Naive thymus-derived CD4-positive, alpha-beta T cell (primary cell): Measurements from ENCODE around the gene PID1. TPM values are rescaled to one million over a fixed set of nuclear protein-coding genes. Genes with fewer than 3 reads are reported as not detected.

Experiments used
- ATAC-seq: fragments of 150-1000 bp; cut with Tn5 transposase; 2 replicates; pipeline ENCODE4 v1.10.0; 2021; ENCODE audit warnings: mild to moderate bottlenecking, moderate library complexity
- CTCF ChIA-PET: fragments of 350-600 bp; sonication (Branson Sonifier 250); formaldehyde crosslinking; loops from one replicate; lab custom pipeline; 2021; ENCODE audit warnings: antibody characterized with exemption; lab: Charles Lee
- POLR2A ChIA-PET: fragments of 350-600 bp; sonication (Branson Sonifier 250); formaldehyde crosslinking; loops from one replicate; lab custom pipeline; 2021; ENCODE audit warnings: antibody characterized with exemption, inconsistent platforms; lab: Charles Lee
- DNase-seq, 9 donors: peaks; one replicate each; pipeline versions ENCODE4 v3.0.0 to v3.0.0-alpha.2; 2020 to 2022; ENCODE audit warnings: mixed read lengths in 1 of 9
- H3K27ac ChIP-seq: one replicate; pipeline ENCODE4 v1.7.0; 2013; ENCODE audit warnings: mild to moderate bottlenecking, low read depth, low read length, moderate library complexity
- H3K27me3 ChIP-seq, 2 donors: one replicate each; pipeline ENCODE4 v1.7.0; 2013; ENCODE audit warnings: low read length in 2 of 2, mild to moderate bottlenecking in 2 of 2, moderate library complexity in 2 of 2; ENCODE audit not compliant: control insufficient read depth in 2 of 2, insufficient read depth in 2 of 2
- H3K36me3 ChIP-seq, 3 experiments: 1 replicate in 2 of 3; 2 replicates in 1 of 3; pipeline ENCODE4 v1.7.0; 2013; ENCODE audit warnings: low read length in 3 of 3, mild to moderate bottlenecking in 3 of 3, moderate library complexity in 1 of 3; ENCODE audit not compliant: insufficient read depth in 3 of 3, control insufficient read depth in 2 of 3
- H3K4me1 ChIP-seq, 2 donors: one replicate each; pipeline ENCODE4 v1.7.0; 2013; ENCODE audit warnings: low read length in 2 of 2, mild to moderate bottlenecking in 2 of 2, moderate library complexity in 1 of 2; ENCODE audit not compliant: control insufficient read depth in 2 of 2, insufficient read depth in 2 of 2
- H3K4me3 ChIP-seq: 2 replicates; pipeline ENCODE4 v1.7.0; 2013; ENCODE audit warnings: mild to moderate bottlenecking, low read length
- H3K9me3 ChIP-seq, 3 experiments: 1 replicate in 2 of 3; 2 replicates in 1 of 3; pipeline ENCODE4 v1.7.0; 2013; ENCODE audit warnings: low read length in 3 of 3; ENCODE audit not compliant: control insufficient read depth in 2 of 3
- H3K27ac Mint-ChIP-seq, 9 donors: one replicate each; pipeline ENCODE4 v1.8.0; 2020 to 2022; ENCODE audit warnings: mixed read lengths in 9 of 9, mild to moderate bottlenecking in 8 of 9, moderate library complexity in 5 of 9, inconsistent platforms in 2 of 9
- H3K27me3 Mint-ChIP-seq, 5 donors: one replicate each; pipeline ENCODE4 v1.8.0; 2021 to 2022; ENCODE audit warnings: mixed read lengths in 5 of 5, mild to moderate bottlenecking in 1 of 5
- H3K36me3 Mint-ChIP-seq, 5 donors: one replicate each; pipeline ENCODE4 v1.8.0; 2020 to 2022; ENCODE audit warnings: mixed read lengths in 5 of 5, mild to moderate bottlenecking in 3 of 5, inconsistent platforms in 1 of 5
- H3K4me1 Mint-ChIP-seq, 7 donors: one replicate each; pipeline ENCODE4 v1.8.0; 2020 to 2022; ENCODE audit warnings: mixed read lengths in 7 of 7, mild to moderate bottlenecking in 3 of 7, inconsistent platforms in 1 of 7
- H3K4me3 Mint-ChIP-seq, 10 donors: one replicate each; pipeline ENCODE4 v1.8.0; 2020 to 2022; ENCODE audit warnings: mild to moderate bottlenecking in 10 of 10, mixed read lengths in 10 of 10, moderate library complexity in 6 of 10, inconsistent platforms in 2 of 10
- H3K9me3 Mint-ChIP-seq, 11 donors: one replicate each; pipeline ENCODE4 v1.8.0; 2020 to 2022; ENCODE audit warnings: mixed read lengths in 11 of 11, mild to moderate bottlenecking in 4 of 11, inconsistent platforms in 1 of 11, moderate library complexity in 1 of 11
- intact Hi-C, 2 donors: fragments of 100-400 bp; cut with micrococcal nuclease; formaldehyde crosslinking; loops; one replicate each; pipeline ENCODE4 v1.15.1; 2023
- polyA plus RNA-seq, 2 donors: library from polyadenylated mRNA; unstranded; fragments of 300-500 nt; fragmentation: Illumina TruSeq; gene quantifications; one replicate each; pipeline ENCODE4 v1.2.3, GENCODE V29; 2021
- total RNA-seq, 6 experiments: library from RNA in 5 of 6; stranded (reverse) in 5 of 6; gene quantifications; 1 replicate in 5 of 6; 2 replicates in 1 of 6; pipeline ENCODE4 v1.2.3 and lab custom pipeline; 2021 to 2026

Gene PID1
- total and polyA plus RNA-seq, 7 experiments from 2014 or later, result 0.07 to 5.3 (median 1.1) TPM; not detected in 2

GRCh38 chr2:229109195-229109594 is 161.9 kb downstream of the PID1 start:
- Mint-ChIP-seq H3K4me1 (no peaks in the 10 kb centered on the region), H3K36me3 (no peaks in the 10 kb centered on the region), H3K4me3 (no peak overlapping the region), H3K27me3 (no peaks in the 10 kb centered on the region), H3K9me3 (peaks cover 0 to 8% (median 3%) of the 10 kb centered on the region in 11 donors), H3K27ac (no peak overlapping the region)
- no peaks in the 10 kb centered on the region for H3K36me3 ChIP-seq
- POLR2A ChIA-PET, result no interaction called here
- ATAC-seq (no peak), DNase-seq (no peak)
- H3K27ac ChIP-seq, result no peak overlapping the region
- H3K4me3 ChIP-seq, result no peak overlapping the region
- no peaks in the 10 kb centered on the region for H3K27me3 ChIP-seq
- intact Hi-C loops, result no loop called here
- CTCF ChIA-PET, result no interaction called here
- H3K9me3 ChIP-seq, result no peaks in the 10 kb centered on the region
- H3K4me1 ChIP-seq, result no peaks in the 10 kb centered on the region

- intact Hi-C loops, result no loop called here
- CTCF ChIA-PET, result no interaction called here
- Histone ChIP-seq H3K27me3 (no peaks in the 10 kb centered on the region), H3K9me3 (no peaks in the 10 kb centered on the region), H3K4me1 (no peaks in the 10 kb centered on the region), H3K27ac (no peak overlapping the region), H3K36me3 (no peaks in the 10 kb centered on the region), H3K4me3 (no peak overlapping the region)
- Mint-ChIP-seq H3K27ac (no peak overlapping the region), H3K4me1 (no peaks in the 10 kb centered on the region), H3K9me3 (peaks cover 0 to 9% (median 3%) of the 10 kb centered on the region in 11 donors), H3K36me3 (no peaks in the 10 kb centered on the region), H3K4me3 (no peak overlapping the region), H3K27me3 (no peaks in the 10 kb centered on the region)
- ATAC-seq (no peak), DNase-seq (no peak)
- POLR2A ChIA-PET, result no interaction called here
Observed at GRCh38 chr2:229107601-229108000, 163.5 kb downstream of the PID1 start.

- Histone ChIP-seq H3K36me3 (no peaks in the 10 kb centered on the region), H3K4me3 (no peak overlapping the region), H3K27me3 (no peaks in the 10 kb centered on the region), H3K9me3 (no peaks in the 10 kb centered on the region), H3K4me1 (no peaks in the 10 kb centered on the region), H3K27ac (no peak overlapping the region)
- Mint-ChIP-seq H3K9me3 (peaks cover 0 to 9% (median 4%) of the 10 kb centered on the region in 11 donors), H3K4me3 (no peak overlapping the region), H3K4me1 (no peaks in the 10 kb centered on the region), H3K36me3 (no peaks in the 10 kb centered on the region), H3K27ac (no peak overlapping the region), H3K27me3 (no peaks in the 10 kb centered on the region)
- ATAC-seq, result no peak
- ChIA-PET POLR2A (no interaction called here), CTCF (no interaction called here)
- no peak for DNase-seq
- intact Hi-C loops, result no loop called here
Observed at GRCh38 chr2:229104974-229105387, 166.1 kb downstream of the PID1 start.

- H3K36me3 Mint-ChIP-seq, result no peaks in the 10 kb centered on the region
- Histone ChIP-seq H3K4me1 (no peaks in the 10 kb centered on the region), H3K9me3 (no peaks in the 10 kb centered on the region), H3K27ac (no peak overlapping the region), H3K4me3 (no peak overlapping the region), H3K27me3 (no peaks in the 10 kb centered on the region), H3K36me3 (no peaks in the 10 kb centered on the region)
- H3K4me3 Mint-ChIP-seq, result no peak overlapping the region
- H3K27ac Mint-ChIP-seq, result no peak overlapping the region
- peaks cover 0 to 8% (median 4%) of the 10 kb centered on the region in 11 donors for H3K9me3 Mint-ChIP-seq
- H3K27me3 Mint-ChIP-seq, result no peaks in the 10 kb centered on the region
- CTCF ChIA-PET, result no interaction called here
- intact Hi-C loops, result no loop called here
- no peak for DNase-seq
- POLR2A ChIA-PET, result no interaction called here
- no peak for ATAC-seq
- H3K4me1 Mint-ChIP-seq, result no peaks in the 10 kb centered on the region
Observed at GRCh38 chr2:229104025-229104424, 167.1 kb downstream of the PID1 start.

GRCh38 chr2:229101314-229101713 is 169.8 kb downstream of the PID1 start:
- H3K4me3 Mint-ChIP-seq, result no peak overlapping the region
- CTCF ChIA-PET, result interaction anchor here (0.5 kb wide), 1 partner anchor 23 kb away, joined by 3 read pairs; no protein-coding TSS in a partner anchor
- Histone ChIP-seq H3K27ac (no peak overlapping the region), H3K36me3 (no peaks in the 10 kb centered on the region), H3K27me3 (no peaks in the 10 kb centered on the region), H3K9me3 (no peaks in the 10 kb centered on the region), H3K4me1 (no peaks in the 10 kb centered on the region), H3K4me3 (no peak overlapping the region)
- H3K36me3 Mint-ChIP-seq, result no peaks in the 10 kb centered on the region
- H3K27ac Mint-ChIP-seq, result no peak overlapping the region
- H3K9me3 Mint-ChIP-seq, result peaks cover 0 to 8% (median 4%) of the 10 kb centered on the region in 11 donors
- H3K4me1 Mint-ChIP-seq, result no peaks in the 10 kb centered on the region
- no peaks in the 10 kb centered on the region for H3K27me3 Mint-ChIP-seq
- intact Hi-C loops, result no loop called here
- POLR2A ChIA-PET, result no interaction called here
- ATAC-seq, result no peak
- no peak for DNase-seq

GRCh38 chr2:229099231-229099630 is 171.9 kb downstream of the PID1 start:
- Mint-ChIP-seq H3K36me3 (no peaks in the 10 kb centered on the region), H3K4me3 (no peak overlapping the region), H3K27me3 (no peaks in the 10 kb centered on the region), H3K27ac (no peak overlapping the region), H3K9me3 (peaks cover 0 to 6% (median 2%) of the 10 kb centered on the region in 11 donors), H3K4me1 (no peaks in the 10 kb centered on the region)
- Histone ChIP-seq H3K4me3 (no peak overlapping the region), H3K4me1 (no peaks in the 10 kb centered on the region), H3K27me3 (no peaks in the 10 kb centered on the region), H3K27ac (no peak overlapping the region), H3K36me3 (no peaks in the 10 kb centered on the region), H3K9me3 (no peaks in the 10 kb centered on the region)
- intact Hi-C loops, result no loop called here
- ChIA-PET POLR2A (no interaction called here), CTCF (no interaction called here)
- DNase-seq (no peak), ATAC-seq (no peak)

GRCh38 chr2:229098801-229099200 is 172.3 kb downstream of the PID1 start:
- no peaks in the 10 kb centered on the region for H3K4me1 ChIP-seq
- Mint-ChIP-seq H3K27me3 (no peaks in the 10 kb centered on the region), H3K4me3 (no peak overlapping the region), H3K9me3 (peaks cover 0 to 6% (median 3%) of the 10 kb centered on the region in 11 donors), H3K4me1 (no peaks in the 10 kb centered on the region), H3K27ac (no peak overlapping the region), H3K36me3 (no peaks in the 10 kb centered on the region)
- ChIA-PET CTCF (no interaction called here), POLR2A (no interaction called here)
- DNase-seq, result no peak
- H3K27me3 ChIP-seq, result no peaks in the 10 kb centered on the region
- intact Hi-C loops, result no loop called here
- no peaks in the 10 kb centered on the region for H3K36me3 ChIP-seq
- no peak for ATAC-seq
- H3K27ac ChIP-seq, result no peak overlapping the region
- H3K9me3 ChIP-seq, result no peaks in the 10 kb centered on the region
- no peak overlapping the region for H3K4me3 ChIP-seq
